Measurements from ENCODE around the gene DNAH8.

DNA sequence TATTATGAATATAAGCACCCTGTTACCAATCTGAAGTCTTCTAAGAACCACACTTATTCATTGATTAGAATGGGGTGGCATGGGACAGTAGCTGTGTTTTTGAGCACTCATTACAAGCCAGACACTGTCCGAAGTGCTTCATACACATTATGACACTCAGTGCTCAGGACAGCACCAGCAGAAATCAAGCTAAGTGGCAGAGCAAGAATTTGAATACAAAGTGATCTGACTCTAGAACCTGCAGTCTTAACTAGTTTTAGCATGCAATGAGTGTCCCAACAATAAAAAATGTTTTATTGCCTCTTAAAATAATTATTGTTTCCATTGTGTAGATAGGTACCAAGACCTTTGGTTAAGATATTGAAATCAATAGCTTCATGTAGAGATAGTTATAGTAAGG, 294.4 kb downstream of the DNAH8 start:
- TF ChIP-seq, protein P1, sequence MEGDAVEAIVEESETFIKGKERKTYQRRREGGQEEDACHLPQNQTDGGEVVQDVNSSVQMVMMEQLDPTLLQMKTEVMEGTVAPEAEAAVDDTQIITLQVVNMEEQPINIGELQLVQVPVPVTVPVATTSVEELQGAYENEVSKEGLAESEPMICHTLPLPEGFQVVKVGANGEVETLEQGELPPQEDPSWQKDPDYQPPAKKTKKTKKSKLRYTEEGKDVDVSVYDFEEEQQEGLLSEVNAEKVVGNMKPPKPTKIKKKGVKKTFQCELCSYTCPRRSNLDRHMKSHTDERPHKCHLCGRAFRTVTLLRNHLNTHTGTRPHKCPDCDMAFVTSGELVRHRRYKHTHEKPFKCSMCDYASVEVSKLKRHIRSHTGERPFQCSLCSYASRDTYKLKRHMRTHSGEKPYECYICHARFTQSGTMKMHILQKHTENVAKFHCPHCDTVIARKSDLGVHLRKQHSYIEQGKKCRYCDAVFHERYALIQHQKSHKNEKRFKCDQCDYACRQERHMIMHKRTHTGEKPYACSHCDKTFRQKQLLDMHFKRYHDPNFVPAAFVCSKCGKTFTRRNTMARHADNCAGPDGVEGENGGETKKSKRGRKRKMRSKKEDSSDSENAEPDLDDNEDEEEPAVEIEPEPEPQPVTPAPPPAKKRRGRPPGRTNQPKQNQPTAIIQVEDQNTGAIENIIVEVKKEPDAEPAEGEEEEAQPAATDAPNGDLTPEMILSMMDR (IDR thresholded peaks at IDR 0.05; ENCODE audit: insufficient read depth, low read depth, low read length): no peak
- no peak for TF ChIP-seq EZH2 (IDR thresholded peaks at IDR 0.05; ENCODE audit: insufficient read depth, low read length)
